Measurements from ENCODE around the gene STON2.

Gene STON2

GRCh38 chr14:81331229-81332021 is 68.7 kb downstream of the STON2 start:
- DNase-seq: no peak

DNA sequence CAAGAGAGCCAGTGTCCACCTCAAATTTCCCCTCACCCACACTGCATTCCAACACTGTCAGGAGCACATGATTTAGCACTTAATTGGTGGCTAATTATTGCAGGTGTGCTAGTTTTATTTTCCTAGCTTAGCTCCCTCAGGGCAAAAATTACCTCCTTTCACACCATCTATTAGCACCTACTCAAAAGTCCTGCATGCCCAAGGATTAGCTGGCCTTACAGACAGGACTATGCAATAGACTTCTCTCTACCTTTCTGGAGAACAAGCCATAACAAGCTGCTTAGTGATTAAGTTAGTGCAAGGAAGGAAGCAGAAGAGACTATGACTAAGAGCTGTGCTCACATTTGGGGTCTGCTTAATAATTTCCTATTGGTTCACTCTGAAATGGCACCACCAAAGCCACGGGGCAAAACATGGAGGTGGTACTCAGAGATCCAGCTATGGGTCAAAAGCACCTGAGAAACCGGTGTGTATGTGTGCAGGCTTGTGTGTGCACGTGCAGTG is 69.5 kb downstream of the STON2 start:
- no peak for DNase-seq

DNA sequence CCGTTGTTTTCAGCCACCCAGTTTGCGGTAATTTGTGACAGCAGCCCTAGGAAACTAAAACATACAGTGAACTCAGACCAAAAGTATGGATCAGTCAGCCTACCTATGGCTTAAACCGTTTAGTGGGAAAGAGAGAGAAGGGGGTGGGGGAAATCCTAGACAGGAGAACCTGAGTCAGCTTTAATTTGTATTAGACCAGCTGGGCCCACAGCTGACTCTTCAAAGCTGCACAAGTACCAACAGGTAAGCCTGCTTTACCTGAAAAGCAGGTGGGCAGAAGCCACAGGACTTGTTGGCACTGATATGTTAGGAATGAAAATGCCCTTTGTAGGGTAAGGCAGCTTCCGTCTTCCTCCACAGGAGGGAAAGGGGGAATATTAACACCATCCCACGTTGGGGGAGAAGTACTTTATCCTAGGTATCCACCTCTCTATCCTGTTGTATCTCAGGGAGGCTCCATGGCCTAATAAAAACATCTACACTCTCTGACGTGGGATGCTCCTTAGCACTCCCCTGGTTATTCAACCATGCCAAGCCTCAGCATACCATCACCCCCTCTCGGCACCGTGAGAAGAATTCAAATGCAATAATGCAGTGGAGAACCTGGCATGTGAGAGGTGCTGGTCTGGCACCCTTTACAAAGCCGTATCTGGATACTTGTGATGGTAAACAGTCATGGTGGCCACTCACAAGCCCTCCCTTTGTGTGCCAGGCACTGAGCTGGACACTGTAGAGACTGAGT is 70.3 kb downstream of the STON2 start:
- no peak for DNase-seq

DNA sequence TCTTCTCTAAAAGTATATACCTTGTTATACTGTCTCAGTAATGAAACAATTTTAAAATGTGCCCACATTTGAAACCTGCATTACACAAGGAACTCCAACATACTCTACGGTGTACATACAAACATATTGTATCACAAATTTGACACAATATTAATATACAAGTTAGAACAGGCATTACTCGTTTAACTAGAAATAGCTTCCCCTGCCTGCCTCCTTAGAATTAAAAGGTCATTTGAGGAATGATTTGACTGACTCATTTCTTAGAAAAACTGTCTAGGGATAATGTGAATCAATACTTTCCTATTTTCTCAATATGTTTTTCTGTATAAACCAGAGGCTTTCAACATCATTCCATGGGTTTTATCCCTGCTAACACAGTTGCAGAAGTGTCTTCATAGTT is 73.7 kb downstream of the STON2 start:
- no peak for DNase-seq

DNA sequence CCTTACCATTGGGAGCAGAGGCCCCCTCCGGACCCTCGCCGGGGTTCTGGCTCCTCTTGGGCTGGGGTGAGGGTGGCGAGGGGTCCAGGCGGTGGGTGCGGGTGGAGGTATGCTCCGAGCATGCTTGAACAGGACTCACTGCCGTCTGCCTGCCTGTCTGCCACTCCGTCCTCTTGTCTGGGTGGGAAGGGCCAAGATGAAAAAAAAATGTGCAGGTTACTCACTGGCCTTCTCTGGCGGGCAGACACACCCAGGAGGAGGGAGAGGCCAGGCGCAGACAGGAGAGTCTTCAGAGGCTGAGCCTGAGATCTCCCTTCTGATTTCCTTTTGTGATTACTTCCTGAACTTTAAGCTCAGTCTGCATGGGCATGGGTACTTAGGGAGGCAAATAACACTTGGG is 76.1 kb downstream of the STON2 start:
- no peak for DNase-seq

DNA sequence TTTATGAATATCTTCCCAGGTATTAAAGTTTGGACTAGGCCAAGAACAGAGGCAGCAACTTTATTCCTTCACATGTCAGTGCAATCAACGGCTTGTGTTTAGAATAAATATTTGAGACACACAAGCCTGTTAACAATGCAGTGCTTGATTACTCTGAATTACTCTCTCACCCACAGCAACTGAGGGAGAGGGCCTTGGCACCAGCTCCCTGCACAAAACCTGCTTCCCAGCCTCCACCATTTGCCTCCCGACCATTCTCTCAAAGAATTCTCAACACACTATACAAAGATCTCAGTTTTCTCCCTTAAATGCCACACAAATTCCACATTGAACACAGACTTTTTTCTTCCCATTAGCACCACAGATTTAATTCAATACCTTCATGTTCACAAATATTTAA is 77.0 kb downstream of the STON2 start:
- DNase-seq: no peak

DNA sequence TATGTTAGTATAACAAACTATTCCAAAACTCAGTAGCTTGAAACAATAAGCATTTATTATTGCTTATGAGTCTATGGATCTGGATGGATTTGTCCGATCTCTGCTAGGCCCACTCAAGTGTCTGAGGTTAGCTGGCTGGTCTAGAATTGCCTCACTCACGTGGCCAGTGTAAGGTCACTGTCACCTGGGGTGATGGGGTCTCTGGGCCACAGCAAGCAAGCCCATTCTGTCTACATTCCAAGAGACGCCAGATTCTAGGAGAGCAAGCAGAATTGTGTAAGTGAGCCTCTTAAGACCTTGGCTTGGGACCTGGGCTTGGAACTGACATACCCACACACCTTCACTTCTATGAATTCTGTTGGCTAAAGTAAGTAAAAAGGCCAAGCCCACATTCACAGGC is 80.2 kb downstream of the STON2 start:
- DNase-seq: no peak

- no peak for DNase-seq
Measured at GRCh38 chr14:81319314-81319713, 80.8 kb downstream of the STON2 start.

DNA sequence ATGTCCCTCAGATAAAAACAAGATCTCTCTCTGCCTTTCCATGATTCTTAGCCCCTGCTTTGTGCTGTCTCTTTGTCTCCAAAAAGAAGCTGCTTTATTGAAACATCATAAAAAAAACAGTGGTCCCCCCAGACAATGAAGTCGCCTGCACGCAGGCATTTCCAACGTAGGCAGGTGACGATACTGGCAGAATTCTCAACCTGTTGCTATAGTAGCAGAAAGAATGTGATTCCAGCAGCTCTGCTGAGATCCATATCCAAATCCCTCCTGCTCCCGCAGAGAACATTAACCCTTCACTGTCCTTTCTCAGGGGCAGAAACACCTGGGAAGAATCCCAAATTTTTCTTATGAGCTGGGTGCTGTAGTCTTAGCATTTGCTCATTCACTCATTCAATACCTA is 84.8 kb downstream of the STON2 start:
- no peak for DNase-seq

DNA sequence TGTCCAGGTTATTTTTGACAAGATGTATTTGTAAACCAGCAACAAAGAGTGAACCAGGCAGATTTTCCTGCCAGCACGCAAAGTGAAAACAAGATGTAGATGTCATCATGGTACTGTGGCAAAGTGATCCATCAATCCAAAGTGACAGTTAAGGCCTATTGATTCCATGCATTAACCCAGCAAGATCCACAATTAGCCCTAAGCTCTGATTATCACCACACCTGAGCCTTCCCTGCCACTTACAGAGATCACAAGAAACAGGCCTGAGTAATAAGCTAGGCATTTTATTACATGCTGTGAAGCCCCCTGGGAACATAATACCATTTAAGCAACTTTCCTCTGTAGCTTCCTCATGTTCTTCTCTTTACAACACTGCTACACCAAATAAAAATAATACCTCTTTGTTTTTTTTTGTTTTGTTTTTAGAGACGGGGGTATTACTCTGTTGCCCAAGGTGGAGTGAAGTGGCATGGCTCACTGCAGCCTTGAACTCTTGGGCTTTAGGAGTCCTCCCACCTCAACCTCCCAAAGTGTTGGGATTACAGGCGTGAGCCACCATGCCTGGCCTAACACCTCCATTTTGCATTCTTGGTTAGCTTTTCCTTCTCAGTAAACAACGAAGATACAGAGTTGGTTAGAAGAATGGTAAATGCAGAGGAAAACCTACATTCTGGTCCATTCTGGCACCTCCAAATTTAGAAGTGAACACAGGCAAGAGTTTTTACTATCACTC is 85.5 kb downstream of the STON2 start:
- no peak for DNase-seq

DNA sequence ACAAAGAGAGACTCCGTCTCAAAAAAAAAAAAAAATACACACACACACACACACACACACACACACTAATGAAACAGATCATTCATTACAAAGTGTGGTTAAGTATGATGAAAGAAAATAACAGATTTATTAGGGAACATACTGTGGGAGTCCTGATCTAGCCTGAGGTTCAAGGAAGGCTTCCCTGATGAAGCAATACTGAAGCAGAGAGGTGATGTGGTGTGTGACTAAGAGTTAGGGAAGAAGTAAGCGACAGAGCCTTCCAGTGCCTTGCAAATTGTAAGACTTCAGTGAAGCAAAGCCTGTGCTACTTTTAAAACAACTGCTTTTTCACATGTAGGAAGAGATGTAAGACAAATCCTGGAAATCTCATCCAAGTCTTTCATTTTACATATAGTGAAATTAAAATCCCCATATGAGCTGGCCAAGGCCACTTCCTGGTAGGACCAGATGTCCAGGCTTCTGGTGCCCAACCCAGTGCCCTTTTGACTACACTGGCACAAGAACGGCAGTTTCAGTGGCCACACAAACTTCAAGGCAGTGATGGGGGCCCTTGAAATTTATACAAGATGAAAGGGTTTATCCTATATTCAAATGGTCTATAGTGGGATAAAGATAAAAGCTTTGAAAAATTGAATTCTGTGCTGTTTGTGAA is 86.2 kb downstream of the STON2 start:
- DNase-seq: no peak

DNA sequence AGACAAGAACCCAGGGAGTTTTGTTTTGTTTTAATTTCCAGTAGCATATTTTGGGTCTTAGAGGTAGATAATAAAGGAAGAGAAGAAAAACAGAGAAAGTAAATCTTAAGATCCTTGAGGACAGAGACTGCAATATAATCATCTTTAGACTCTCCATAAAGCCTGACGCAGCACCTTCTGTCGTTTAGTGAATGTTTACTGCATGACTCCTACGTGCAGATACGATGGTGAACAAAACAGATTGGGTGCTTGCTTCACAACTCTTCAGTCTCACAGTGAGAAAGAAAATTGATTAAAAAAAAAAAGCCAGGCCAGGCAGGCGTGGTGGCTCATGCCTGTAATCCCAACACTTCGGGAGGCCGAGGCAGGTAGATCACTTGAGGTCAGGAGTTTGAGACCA is 86.9 kb downstream of the STON2 start:
- no peak for DNase-seq

DNA sequence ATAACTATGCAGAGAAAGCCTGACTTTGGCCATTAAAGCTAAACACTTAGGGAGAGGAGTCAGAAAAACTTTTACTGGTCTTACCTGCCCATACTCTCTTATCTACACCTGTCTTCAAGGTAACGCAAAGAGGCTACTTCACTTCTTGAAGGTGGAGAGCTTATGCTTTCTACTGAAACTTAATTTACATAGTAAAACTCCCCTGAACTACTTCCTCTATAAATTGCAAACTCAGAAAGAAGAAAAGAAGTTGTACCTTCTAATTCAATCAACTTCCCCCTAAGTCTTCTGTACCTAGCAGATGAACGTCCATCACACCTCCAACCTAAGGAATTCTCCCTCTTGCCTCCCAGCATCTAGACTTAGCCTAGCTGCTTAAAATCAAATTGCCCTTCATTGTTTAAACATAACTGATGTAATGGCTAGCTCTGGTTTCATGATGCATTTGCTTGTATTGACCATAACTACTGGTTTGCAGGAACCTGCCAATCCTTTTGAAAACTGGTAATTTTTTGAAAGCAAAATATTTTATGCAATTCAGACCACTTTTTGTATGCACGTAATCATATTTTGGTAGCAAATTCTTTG is 87.7 kb downstream of the STON2 start:
- DNase-seq: no peak

- DNase-seq: no peak
Measured at GRCh38 chr14:81311778-81312177, 88.3 kb downstream of the STON2 start.

- DNase-seq: no peak
Measured at GRCh38 chr14:81311141-81311540, 89.0 kb downstream of the STON2 start.

GRCh38 chr14:81310606-81311005 is 89.5 kb downstream of the STON2 start:
- DNase-seq: no peak

GRCh38 chr14:81309511-81309910 is 90.6 kb downstream of the STON2 start:
- no peak for DNase-seq

DNA sequence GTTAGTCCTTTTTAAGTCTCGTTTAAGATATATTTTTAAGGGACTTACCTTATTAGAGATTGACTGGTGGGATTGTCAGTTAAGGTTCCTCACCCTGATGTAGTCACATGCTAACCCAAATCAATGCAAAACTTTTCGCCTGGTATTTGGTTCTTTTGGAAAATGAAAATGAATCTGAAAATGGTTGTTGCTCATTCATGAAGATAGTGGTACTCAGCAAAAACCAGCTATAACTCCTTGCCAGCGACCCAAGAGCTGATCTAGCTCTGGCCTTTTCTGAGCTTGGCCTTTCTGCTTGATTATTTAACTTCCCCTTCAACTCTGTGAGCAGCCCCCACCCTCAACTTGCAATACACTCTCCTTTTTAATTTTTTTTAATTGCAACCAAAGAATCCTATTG is 94.4 kb downstream of the STON2 start:
- no peak for DNase-seq

GRCh38 chr14:81305065-81305464 is 95.1 kb downstream of the STON2 start:
- no peak for DNase-seq

GRCh38 chr14:81303258-81303935 is 96.7 kb downstream of the STON2 start:
- no peak for DNase-seq

GRCh38 chr14:81302638-81303037 is 97.5 kb downstream of the STON2 start:
- no peak for DNase-seq

- no peak for DNase-seq
Measured at GRCh38 chr14:81301813-81302212, 98.3 kb downstream of the STON2 start.

Data from CD4-positive, alpha-beta T cell treated with Interleukin-17A for 1 hour (primary cell).